ENCODE measurements around the gene IL18RAP.

- TF ChIP-seq REST (IDR thresholded peaks at IDR 0.05; ENCODE audit: insufficient read depth in 1 of 2, low read depth in 2 of 2, low read length in 2 of 2) (no peak), TAF1 (IDR thresholded peaks at IDR 0.05; ENCODE audit: borderline replicate concordance, insufficient read depth, low read length) (no peak), SIN3A (IDR thresholded peaks at IDR 0.05; ENCODE audit: borderline replicate concordance, insufficient read depth, low read length) (no peak), POLR2AphosphoS5 (IDR thresholded peaks at IDR 0.05; ENCODE audit: low read depth, low read length) (no peak), FOXP2 (optimal IDR thresholded peaks at IDR 0.05; ENCODE audit: borderline replicate concordance, extremely low read depth, extremely low read length, insufficient read depth) (no peak)
Measured at GRCh38 chr2:102436323-102436722, 13.4 kb downstream of the IL18RAP start.

Measured in PFSK-1 (cell line).